H1 (cell line): ENCODE data around the gene ATP11A.
"Not testable (repeated sequence)": the region's sequence is repeated elsewhere in the genome, so short reads cannot be mapped to it uniquely, and the experiment has no call there.

Source experiments
- CHD1 ChIP-seq: IDR thresholded peaks from 2 replicates; pipeline ENCODE4 v1.6.1; 2012; ENCODE audit warnings: low read depth, low read length, improper control_type of control experiment
- CTCF ChIP-seq, 3 experiments: IDR thresholded peaks; 1 replicate in 2 of 3; 2 replicates in 1 of 3; pipeline versions ENCODE4 v1.5.1 to v1.6.1; 2011; ENCODE audit warnings: low read length in 3 of 3, mild to moderate bottlenecking in 3 of 3, inconsistent platforms in 2 of 3, low read depth in 1 of 3, moderate library complexity in 1 of 3; ENCODE audit not compliant: insufficient read depth in 1 of 3; ENCODE audit errors: control extremely low read depth in 1 of 3
- JUND ChIP-seq: IDR thresholded peaks from 2 replicates; pipeline ENCODE4 v1.6.1; 2011; ENCODE audit warnings: mild to moderate bottlenecking, improper control_type of control experiment, low read length
- POLR2A ChIP-seq, 2 experiments: IDR thresholded peaks; 1 replicate in 1 of 2; 2 replicates in 1 of 2; pipeline ENCODE4 v1.6.1; 2011; ENCODE audit warnings: low read depth in 2 of 2, low read length in 2 of 2, mild to moderate bottlenecking in 2 of 2; ENCODE audit errors: control extremely low read depth in 1 of 2
- POLR2AphosphoS5 ChIP-seq: IDR thresholded peaks from 2 replicates; pipeline ENCODE4 v1.6.1; 2011; ENCODE audit warnings: low read depth, low read length
- TAF1 ChIP-seq: IDR thresholded peaks from 2 replicates; pipeline ENCODE4 v1.6.1; 2011; ENCODE audit warnings: mild to moderate bottlenecking, low read depth, low read length

DNA sequence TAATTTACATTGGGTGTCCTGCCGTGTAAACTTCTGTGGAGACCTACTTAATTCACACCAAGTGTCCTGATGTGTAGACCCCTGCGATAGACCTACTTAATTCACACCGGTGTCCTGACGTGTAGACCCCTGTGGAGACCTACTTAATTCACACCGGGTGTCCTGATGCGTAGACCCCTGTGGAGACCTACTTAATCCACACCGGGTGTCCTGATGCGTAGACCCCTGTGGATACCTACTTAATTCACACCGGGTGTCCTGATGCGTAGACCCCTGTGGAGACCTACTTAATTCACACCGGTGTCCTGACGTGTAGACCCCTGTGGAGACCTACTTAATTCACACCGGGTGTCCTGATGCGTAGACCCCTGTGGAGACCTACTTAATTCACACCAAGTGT, 97.0 kb downstream of the ATP11A start:
- not testable (repeated sequence) for TF ChIP-seq CHD1; TAF1; CTCF (IDR thresholded peaks at IDR 0.05; ENCODE audit: control extremely low read depth in 1 of 3, insufficient read depth in 1 of 3, low read depth in 1 of 3, low read length in 3 of 3); POLR2AphosphoS5; POLR2A (IDR thresholded peaks at IDR 0.05; ENCODE audit: control extremely low read depth in 1 of 2, low read depth in 2 of 2, low read length in 2 of 2); JUND
